Omental fat pad (tissue), 4 donors: ENCODE data around the gene TMEM120A. TPM values are rescaled to one million over a fixed set of nuclear protein-coding genes. Genes with fewer than 3 reads are reported as not detected.

Experiments
- ATAC-seq: fragments of 150-250 bp; one replicate; pipeline ENCODE4 v1.9.1; 2016; ENCODE audit warnings: mild to moderate bottlenecking, moderate library complexity; ENCODE audit not compliant: low FRiP score
- DNase-seq: peaks from one replicate; pipeline ENCODE4 v3.0.0-alpha.2; 2019; ENCODE audit warnings: low spot score
- total RNA-seq, 4 donors: library from RNA; depleted of rRNA; stranded (reverse); fragments of >200 nt; gene quantifications; one replicate each; pipeline ENCODE4 v1.1.0, GENCODE V29; 2016
- TF ChIP-seq, protein P1 (sequence below), 3 donors: fragments of 450-650 bp; IDR thresholded peaks; one replicate each; pipeline ENCODE4 v1.5.1; 2016 to 2017; ENCODE audit warnings: antibody characterized with exemption in 3 of 3, mild to moderate bottlenecking in 3 of 3, moderate library complexity in 2 of 3

TMEM120A gene
- total RNA-seq, 4 donors from 2014 or later: 34.9 to 104 (median 51.5) TPM

- DNase-seq (no peak), ATAC-seq (no peak)
- TF ChIP-seq, protein P1, sequence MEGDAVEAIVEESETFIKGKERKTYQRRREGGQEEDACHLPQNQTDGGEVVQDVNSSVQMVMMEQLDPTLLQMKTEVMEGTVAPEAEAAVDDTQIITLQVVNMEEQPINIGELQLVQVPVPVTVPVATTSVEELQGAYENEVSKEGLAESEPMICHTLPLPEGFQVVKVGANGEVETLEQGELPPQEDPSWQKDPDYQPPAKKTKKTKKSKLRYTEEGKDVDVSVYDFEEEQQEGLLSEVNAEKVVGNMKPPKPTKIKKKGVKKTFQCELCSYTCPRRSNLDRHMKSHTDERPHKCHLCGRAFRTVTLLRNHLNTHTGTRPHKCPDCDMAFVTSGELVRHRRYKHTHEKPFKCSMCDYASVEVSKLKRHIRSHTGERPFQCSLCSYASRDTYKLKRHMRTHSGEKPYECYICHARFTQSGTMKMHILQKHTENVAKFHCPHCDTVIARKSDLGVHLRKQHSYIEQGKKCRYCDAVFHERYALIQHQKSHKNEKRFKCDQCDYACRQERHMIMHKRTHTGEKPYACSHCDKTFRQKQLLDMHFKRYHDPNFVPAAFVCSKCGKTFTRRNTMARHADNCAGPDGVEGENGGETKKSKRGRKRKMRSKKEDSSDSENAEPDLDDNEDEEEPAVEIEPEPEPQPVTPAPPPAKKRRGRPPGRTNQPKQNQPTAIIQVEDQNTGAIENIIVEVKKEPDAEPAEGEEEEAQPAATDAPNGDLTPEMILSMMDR (IDR thresholded peaks at IDR 0.05): no peak
These were observed 40.5 kb downstream of the TMEM120A start for GRCh38 chr7:75953931-75954330.

- no peak for DNase-seq
- TF ChIP-seq, protein P1 (IDR thresholded peaks at IDR 0.05): no peak
- ATAC-seq: no peak
These were observed 41.0 kb downstream of the TMEM120A start for GRCh38 chr7:75953431-75953830.

DNA sequence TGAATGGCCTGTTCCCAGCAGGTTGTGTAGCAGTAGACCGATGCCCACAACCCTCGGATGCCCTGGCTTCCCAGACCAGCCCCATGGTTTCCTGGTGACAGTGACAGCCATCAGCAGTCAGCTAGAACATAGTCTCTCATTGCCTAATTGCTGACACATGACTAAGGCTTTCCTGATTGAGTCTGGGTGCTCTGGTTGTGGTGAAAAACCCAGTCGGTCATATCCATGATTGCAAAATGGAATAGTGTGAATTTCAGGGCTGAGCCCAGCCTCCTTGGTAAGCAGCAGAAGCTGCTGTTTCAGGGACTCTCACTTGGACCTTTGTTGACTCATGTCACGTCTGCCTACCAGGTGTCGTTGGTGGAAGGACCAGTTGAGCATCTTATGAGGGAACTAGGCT, 42.9 kb downstream of the TMEM120A start:
- TF ChIP-seq, protein P1 (IDR thresholded peaks at IDR 0.05): no peak
- ATAC-seq (peak; percentile 56), DNase-seq (no peak)

DNA sequence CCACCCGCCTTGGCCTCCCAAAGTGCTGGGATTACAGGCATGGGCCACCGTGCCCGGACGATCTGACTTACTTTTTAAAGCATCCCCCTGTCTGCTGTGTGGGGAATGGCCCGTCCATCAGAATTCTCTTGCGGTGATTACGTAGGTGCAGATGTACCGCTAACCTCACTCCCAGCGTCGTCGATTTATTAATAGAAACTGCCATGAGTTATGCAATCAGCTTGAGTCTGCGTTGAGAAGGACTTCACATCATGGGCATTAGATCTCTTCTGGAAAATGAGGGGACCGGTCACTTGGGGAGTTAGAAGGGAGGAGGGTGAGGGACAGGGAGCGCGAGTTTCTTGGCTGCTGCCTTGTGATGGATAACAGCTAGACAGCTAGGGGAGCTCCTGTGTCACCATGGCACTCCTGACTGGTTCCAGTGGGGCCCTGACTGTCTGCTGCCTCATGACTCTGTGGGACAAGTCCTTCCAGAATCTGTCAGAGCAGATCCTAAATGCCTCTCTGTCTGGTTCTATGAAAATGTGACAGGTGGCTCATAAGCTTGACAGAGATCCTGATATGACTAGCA, 44.2 kb downstream of the TMEM120A start:
- TF ChIP-seq, protein P1 (IDR thresholded peaks at IDR 0.05): no peak
- DNase-seq (no peak), ATAC-seq (no peak)

GRCh38 chr7:75948179-75948578, 46.2 kb downstream of the TMEM120A start:
- ATAC-seq: no peak
- TF ChIP-seq, protein P1 (IDR thresholded peaks at IDR 0.05): no peak
- DNase-seq: no peak

DNA sequence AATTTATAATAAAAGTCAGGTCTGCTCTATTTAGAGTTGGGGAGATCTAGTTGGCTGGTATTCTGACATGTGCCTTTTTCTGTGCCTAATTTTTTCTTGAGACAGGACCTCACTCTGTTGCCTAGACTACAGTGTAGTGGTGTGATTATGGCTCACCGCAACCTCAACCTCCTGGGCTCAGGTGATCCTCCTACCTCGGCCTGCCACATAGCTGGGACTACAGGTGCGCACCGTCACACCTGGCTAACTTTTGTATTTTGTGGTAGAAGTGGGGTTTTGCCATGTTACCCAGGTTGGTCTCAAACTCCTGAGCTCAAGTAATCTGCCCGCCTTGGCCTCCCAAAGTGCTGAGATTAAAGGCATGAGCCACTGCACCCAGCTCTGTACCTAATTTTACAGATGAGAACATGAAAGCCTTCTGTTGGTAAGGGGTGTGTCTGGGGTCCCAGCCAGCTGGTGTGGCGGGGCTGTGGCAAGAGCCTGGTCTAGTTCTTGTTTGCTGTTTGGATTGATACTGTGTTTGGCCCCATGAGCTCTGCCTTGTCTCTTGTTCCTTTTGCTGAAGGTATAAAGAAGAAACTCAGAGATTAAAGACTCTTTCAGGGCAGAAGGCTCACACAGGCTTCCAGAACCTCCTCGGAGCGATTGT, 48.1 kb downstream of the TMEM120A start:
- TF ChIP-seq, protein P1 (IDR thresholded peaks at IDR 0.05): no peak
- peak; percentile 17 for ATAC-seq
- DNase-seq: no peak
